Right lobe of liver (tissue), 6 donors: Measurements from ENCODE around the gene SLC2A11. TPM values are rescaled to one million over a fixed set of nuclear protein-coding genes. Genes with fewer than 3 reads are reported as not detected.

ENCODE experiments used
- ATAC-seq, 4 donors: fragments of 200-7000 bp; cut with Tn5 transposase; one replicate each; pipeline ENCODE4 v1.9.1; 2020; ENCODE audit warnings: mild to moderate bottlenecking in 4 of 4, moderate library complexity in 4 of 4
- DNase-seq, 3 donors: peaks; one replicate each; pipeline ENCODE4 v3.0.0-alpha.2; 2020
- H3K27ac ChIP-seq, 3 donors: fragments of 200-600 bp; one replicate each; pipeline ENCODE4 v1.8.0; 2022
- H3K27me3 ChIP-seq, 2 donors: fragments of 200-600 bp; one replicate each; pipeline ENCODE4 v1.8.0; 2022
- H3K36me3 ChIP-seq, 4 donors: fragments of 200-600 bp; sonication (generic) in 1 of 4; one replicate each; pipeline versions ENCODE4 v1.5.1 to v1.8.0; 2017 to 2022; ENCODE audit warnings: control low read depth in 1 of 4
- H3K4me1 ChIP-seq, 4 donors: fragments of 200-600 bp; sonication (generic) in 1 of 4; one replicate each; pipeline versions ENCODE4 v1.5.1 to v1.8.0; 2017 to 2022; ENCODE audit warnings: control low read depth in 1 of 4
- H3K4me3 ChIP-seq, 3 donors: fragments of 200-600 bp; one replicate each; pipeline ENCODE4 v1.8.0; 2022
- H3K9me3 ChIP-seq, 4 donors: fragments of 200-600 bp; sonication (generic) in 1 of 4; one replicate each; pipeline versions ENCODE4 v1.5.1 to v1.8.0; 2017 to 2022; ENCODE audit warnings: control low read depth in 1 of 4
- CTCF ChIP-seq, 4 donors: fragments of 200-600 bp in 3 of 4; fragments of 450-650 bp in 1 of 4; IDR thresholded peaks; one replicate each; pipeline versions ENCODE4 v1.5.1 to v1.8.0; 2016 to 2022; ENCODE audit warnings: antibody characterized with exemption in 4 of 4, mild to moderate bottlenecking in 2 of 4
- POLR2A ChIP-seq: fragments of 450-650 bp; IDR thresholded peaks from one replicate; pipeline ENCODE4 v1.6.1; 2017; ENCODE audit warnings: antibody characterized with exemption, mild to moderate bottlenecking
- WGBS: methylation state at CpG from one replicate; pipeline ENCODE4 v1.1.6; 2018; ENCODE audit warnings: low coverage, low lambda C conversion rate; ENCODE audit not compliant: insufficient coverage; ENCODE audit errors: missing lambda C conversion rate; 5-methylcytosine and 5-hydroxymethylcytosine counted together
- intact Hi-C, 2 donors: fragments of 100-400 bp; cut with DNase I; formaldehyde crosslinking; loops; one replicate each; pipeline versions ENCODE4 v1.11.2 to v1.14.1; 2022
- total RNA-seq, 6 experiments: library from RNA; depleted of rRNA in 2 of 6; stranded (reverse); fragments of >200 nt in 2 of 6; fragmentation: NEBNext Ultra II Directional in 3 of 6; extraction: Animal tissue kit (Norgen Biotek cat#: 25700) in 3 of 6; gene quantifications; one replicate each; pipeline versions ENCODE4 v1.1.0 to v1.2.4, GENCODE V29; 2016 to 2023
- donor health status: DM: no; HTN: yes; CAD: no.
- donor health status: DM: no; HTN: no; CAD: no.
- donor health status: DM: no; HTN: no; CAD: no.
- donor health status: DM: no; HTN: yes; CAD: no.
- donor health status: DM: no; HTN: yes; CAD: no.

The SLC2A11 gene
- total RNA-seq, 6 experiments from 2014 or later, result 2.9 to 7.1 (median 5.0) TPM

DNA sequence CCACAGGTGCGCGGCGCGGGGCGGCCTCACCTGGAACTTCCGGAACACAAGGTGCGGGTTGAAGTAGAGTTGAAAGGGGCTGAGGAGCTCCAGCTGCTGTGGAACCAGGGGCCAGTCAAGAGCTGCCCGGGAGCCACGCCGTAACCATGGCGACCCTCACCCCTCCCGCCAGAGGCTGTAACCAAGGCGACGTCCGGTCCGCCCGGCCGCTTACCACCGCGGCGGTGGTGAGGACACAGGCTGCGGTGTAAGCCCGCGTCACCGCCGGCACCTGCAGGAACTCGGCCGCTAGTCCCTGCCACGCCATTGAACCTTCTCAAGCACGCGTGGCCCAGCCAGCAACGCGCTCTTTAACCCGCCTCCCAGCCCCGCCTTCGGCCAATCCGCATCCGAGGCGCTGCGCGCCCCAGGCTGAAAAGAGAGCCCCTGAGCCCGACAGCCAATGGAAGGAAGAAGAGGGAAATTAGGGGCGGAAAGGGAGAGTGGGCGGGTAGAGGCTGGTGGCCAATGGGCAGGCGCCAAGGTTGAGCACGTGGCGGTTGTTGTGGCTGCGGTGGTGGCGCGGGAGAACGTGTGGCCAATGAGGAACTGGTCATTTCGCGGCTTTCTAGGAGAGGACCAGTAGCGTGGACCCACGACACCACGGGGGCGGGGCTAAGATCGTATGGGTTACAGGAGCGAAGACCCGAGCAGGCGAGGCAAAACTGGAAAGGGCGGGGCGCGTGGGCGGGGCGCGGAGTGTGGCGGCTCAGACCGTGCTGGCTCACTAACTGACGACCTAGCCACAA, 18.8 kb upstream of the SLC2A11 start, which contains the start of gene DERL3:
TSS of gene DERL3 (minus strand) at position 326 of the 788 bp plus-strand sequence. CDS start at position 307, 19 bp downstream.
- DNase-seq (peak; percentile 98 to 99 (median 98)), ATAC-seq (peak; percentile 89 to 93 (median 90))
- WGBS, result 7% methylated on average over 40 of the region's 70 CpGs
- peaks cover 0 to 4% (median under 1%) of the 10 kb centered on the region in 4 donors for H3K36me3 ChIP-seq
- no peaks in the 10 kb centered on the region for H3K27me3 ChIP-seq
- H3K9me3 ChIP-seq, result no peaks in the 10 kb centered on the region
- peak within 1 kb of the TSS; percentile 42 to 56 (median 48) for H3K4me3 ChIP-seq
- intact Hi-C loops, result no loop called here
- peaks cover 0 to 7% (median 0%) of the 10 kb centered on the region in 4 donors for H3K4me1 ChIP-seq
- H3K27ac ChIP-seq, result no peak within 1 kb of the TSS
- TF ChIP-seq POLR2A (no peak), CTCF (IDR thresholded peaks at IDR 0.05) (no peak)

DNA sequence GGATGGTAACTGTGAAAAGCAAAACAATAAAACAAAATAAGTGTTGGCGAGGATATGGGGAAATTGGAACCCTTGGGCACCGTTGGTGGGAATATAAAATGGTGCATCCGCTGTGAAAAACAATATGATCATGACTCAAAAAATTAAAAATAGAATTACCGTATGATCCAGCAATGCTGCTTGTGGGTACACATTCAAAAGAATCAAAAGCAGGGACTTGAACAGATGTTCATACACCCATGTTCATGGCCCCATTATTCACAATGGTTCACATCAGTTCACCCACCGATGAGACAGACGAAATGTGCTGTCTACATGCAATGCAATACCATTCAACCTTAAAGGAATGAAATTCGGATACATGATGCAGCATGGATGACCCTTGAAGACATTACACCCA, 17.6 kb upstream of the SLC2A11 start:
- Histone ChIP-seq H3K27me3 (no peaks in the 10 kb centered on the region), H3K27ac (no peak overlapping the region), H3K9me3 (no peaks in the 10 kb centered on the region), H3K4me3 (no peak overlapping the region), H3K36me3 (no peaks in the 10 kb centered on the region), H3K4me1 (peaks cover 0 to 7% (median 0%) of the 10 kb centered on the region in 4 donors)
- intact Hi-C loops, result loop anchor here in 1 of 2 donors (5.0 kb wide), 1 partner anchor 63 kb away; no protein-coding TSS in a partner anchor
- WGBS, result 89% methylated on average over 6 of the region's 7 CpGs
- no peak for DNase-seq
- no peak for ATAC-seq
- TF ChIP-seq CTCF (IDR thresholded peaks at IDR 0.05) (no peak), POLR2A (no peak)

GRCh38 chr22:23841292-23841691, 16.4 kb upstream of the SLC2A11 start:
- H3K27me3 ChIP-seq, result no peaks in the 10 kb centered on the region
- intact Hi-C loops, result loop anchor here in 1 of 2 donors (5.0 kb wide), 1 partner anchor 64 kb away; no protein-coding TSS in a partner anchor
- no peaks in the 10 kb centered on the region for H3K9me3 ChIP-seq
- H3K4me1 ChIP-seq, result peaks cover 0 to 7% (median 0%) of the 10 kb centered on the region in 4 donors
- H3K27ac ChIP-seq, result no peak overlapping the region
- H3K4me3 ChIP-seq, result no peak overlapping the region
- no peaks in the 10 kb centered on the region for H3K36me3 ChIP-seq
- 86% methylated on average over 5 of the region's 5 CpGs for WGBS
- ATAC-seq (no peak), DNase-seq (no peak)
- TF ChIP-seq CTCF (IDR thresholded peaks at IDR 0.05), result no peak
- no peak for TF ChIP-seq POLR2A

- ATAC-seq, result no peak
- WGBS, result 96% methylated on average over 8 of the region's 20 CpGs
Measured at GRCh38 chr22:23841736-23842445, 15.8 kb upstream of the SLC2A11 start.

More at GRCh38 chr22:23841736-23842445, 15.8 kb upstream of the SLC2A11 start:
- Histone ChIP-seq H3K4me1 (peaks cover 0 to 7% (median 0%) of the 10 kb centered on the region in 4 donors), H3K4me3 (no peak overlapping the region), H3K36me3 (no peaks in the 10 kb centered on the region), H3K27ac (no peak overlapping the region), H3K27me3 (no peaks in the 10 kb centered on the region), H3K9me3 (no peaks in the 10 kb centered on the region)
- intact Hi-C loops, result loop anchor here in 1 of 2 donors (5.0 kb wide), 1 partner anchor 65 kb away; no protein-coding TSS in a partner anchor
- TF ChIP-seq POLR2A, result no peak
- no peak for TF ChIP-seq CTCF (IDR thresholded peaks at IDR 0.05)
- no peak for DNase-seq
